ENCODE data around the gene ST8SIA4.

GRCh38 chr5:100838048-100838473, 65.0 kb downstream of the ST8SIA4 start:
- TF ChIP-seq CTCF (IDR thresholded peaks at IDR 0.05) (no peak), EP300 (IDR thresholded peaks at IDR 0.05) (no peak), POLR2A (IDR thresholded peaks at IDR 0.05) (no peak)

All from upper lobe of left lung (tissue), 4 donors.